ENCODE measurements around the gene ADARB2.

The ADARB2 gene

GRCh38 chr10:1209355-1209979 is 527.9 kb downstream of the ADARB2 start:
- no peak for DNase-seq

- no peak for DNase-seq
Measured at GRCh38 chr10:1208366-1209311, 528.7 kb downstream of the ADARB2 start.

- DNase-seq = no peak
Measured at GRCh38 chr10:1206601-1207000, 530.7 kb downstream of the ADARB2 start.

GRCh38 chr10:1206101-1206500 is 531.2 kb downstream of the ADARB2 start:
- no peak for DNase-seq

- DNase-seq = no peak
Measured at GRCh38 chr10:1205450-1206030, 531.8 kb downstream of the ADARB2 start.

GRCh38 chr10:1204434-1205326 is 532.6 kb downstream of the ADARB2 start:
- DNase-seq = no peak

- DNase-seq = no peak
Measured at GRCh38 chr10:1203704-1204103, 533.6 kb downstream of the ADARB2 start.

GRCh38 chr10:1203216-1203615 is 534.1 kb downstream of the ADARB2 start:
- DNase-seq = no peak

- DNase-seq = no peak
Measured at GRCh38 chr10:1202343-1202742, 535.0 kb downstream of the ADARB2 start.

GRCh38 chr10:1200866-1201807 is 536.2 kb downstream of the ADARB2 start:
- DNase-seq = no peak

GRCh38 chr10:1199897-1200721 is 537.2 kb downstream of the ADARB2 start:
- DNase-seq = no peak

GRCh38 chr10:1199345-1199673 is 538.0 kb downstream of the ADARB2 start:
- DNase-seq = no peak

- DNase-seq = no peak
Measured at GRCh38 chr10:1198453-1199344, 538.6 kb downstream of the ADARB2 start.

- DNase-seq = no peak
Measured at GRCh38 chr10:1197384-1197783, 539.9 kb downstream of the ADARB2 start.

- DNase-seq = no peak
Measured at GRCh38 chr10:1196656-1197055, 540.7 kb downstream of the ADARB2 start.

- DNase-seq = no peak
Measured at GRCh38 chr10:1195828-1196227, 541.5 kb downstream of the ADARB2 start.

GRCh38 chr10:1194161-1194560 is 543.2 kb downstream of the ADARB2 start:
- no peak for DNase-seq

- DNase-seq = peak in 3 of 6 experiments; percentile 22 to 35 (median 24)
Measured at GRCh38 chr10:1193561-1193960, 543.8 kb downstream of the ADARB2 start.

GRCh38 chr10:1191752-1192151 is 545.6 kb downstream of the ADARB2 start:
- no peak for DNase-seq

Data from stimulated activated naive CD4-positive, alpha-beta T cell (primary cell).